A673 (cell line): ENCODE data around the gene FBXL7. TPM values are rescaled to one million over a fixed set of nuclear protein-coding genes. Genes with fewer than 3 reads are reported as not detected.
"Not testable (repeated sequence)": the region's sequence is repeated elsewhere in the genome, so short reads cannot be mapped to it uniquely, and the experiment has no call there.

Experiments used
- BruUV-seq: library from RNA; stranded (reverse); fragments of 400-500 nt; replicated peaks from 2 replicates; lab custom pipeline; 2021; lab: Mats Ljungman, UMichigan
- CTCF ChIA-PET: fragments of 300-600 bp; sonication (Branson Sonifier 250); formaldehyde crosslinking; loops from one replicate; lab custom pipeline; 2022; ENCODE audit warnings: antibody characterized with exemption; lab: Charles Lee
- POLR2A ChIA-PET: fragments of 300-600 bp; sonication (Branson Sonifier 250); formaldehyde crosslinking; loops from one replicate; lab custom pipeline; 2022; ENCODE audit warnings: antibody characterized with exemption; ENCODE audit not compliant: low non-redundant PET; lab: Charles Lee
- DNase-seq: peaks from one replicate; pipeline ENCODE4 v3.0.0-alpha.2; 2015; ENCODE audit warnings: low spot score
- H3K27ac ChIP-seq: fragments of 200-600 bp; sonication (generic); 2 replicates; pipeline ENCODE4 v1.5.1; 2016; ENCODE audit warnings: mixed run types, low read depth, mild to moderate bottlenecking, mixed read lengths, antibody characterized with exemption, low read length; ENCODE audit not compliant: poor library complexity, severe bottlenecking
- H3K27me3 ChIP-seq: fragments of 200-600 bp; sonication (generic); replicated peaks from 2 replicates; pipeline ENCODE4 v1.6.1; 2017; ENCODE audit warnings: mixed run types, low read depth, mild to moderate bottlenecking, mixed read lengths, antibody characterized with exemption, low read length; ENCODE audit not compliant: insufficient read depth, poor library complexity
- H3K36me3 ChIP-seq: fragments of 200-600 bp; sonication (generic); 2 replicates; pipeline ENCODE4 v1.6.1; 2016; ENCODE audit warnings: mixed run types, mild to moderate bottlenecking, mixed read lengths, antibody characterized with exemption, low read length; ENCODE audit not compliant: insufficient read depth, poor library complexity, severe bottlenecking
- H3K4me1 ChIP-seq: fragments of 200-600 bp; sonication (generic); 2 replicates; pipeline ENCODE4 v1.6.1; 2017; ENCODE audit warnings: mixed run types, mild to moderate bottlenecking, mixed read lengths, antibody characterized with exemption, low read length; ENCODE audit not compliant: insufficient read depth, poor library complexity, severe bottlenecking
- H3K4me3 ChIP-seq: fragments of 200-600 bp; sonication (generic); 2 replicates; pipeline ENCODE4 v1.5.1; 2016; ENCODE audit warnings: low read depth, mixed run types, mild to moderate bottlenecking, mixed read lengths, low read length; ENCODE audit not compliant: poor library complexity, severe bottlenecking
- H3K9me3 ChIP-seq: fragments of 200-600 bp; sonication (generic); 2 replicates; pipeline ENCODE4 v1.6.1; 2016; ENCODE audit warnings: mixed run types, low read depth, mild to moderate bottlenecking, mixed read lengths, antibody characterized with exemption, low read length; ENCODE audit not compliant: poor library complexity, severe bottlenecking
- EZH2 ChIP-seq: fragments of 200-600 bp; sonication (generic); IDR thresholded peaks from 2 replicates; pipeline ENCODE4 v1.6.1; 2017; ENCODE audit warnings: borderline replicate concordance, low read depth, mild to moderate bottlenecking, mixed read lengths, antibody characterized with exemption, low read length; ENCODE audit not compliant: poor library complexity, severe bottlenecking
- intact Hi-C: fragments of 100-400 bp; cut with micrococcal nuclease; formaldehyde crosslinking; loops from one replicate; pipeline ENCODE4 v1.10.0; 2022; ENCODE audit not compliant: unreplicated experiment
- total RNA-seq: library from RNA; stranded (reverse); gene quantifications from 2 replicates; pipeline ENCODE4 v1.2.3, GENCODE V29; 2021
- TF ChIP-seq, protein P1 (sequence below): fragments of 300-800, 200-600 bp; sonication (generic); conservative IDR thresholded peaks from 2 replicates; pipeline ENCODE4 v1.5.1; 2017; ENCODE audit warnings: low read depth, mild to moderate bottlenecking, antibody characterized with exemption, low read length, moderate library complexity, mixed read lengths

FBXL7 gene
- total RNA-seq, 1 experiment from 2014 or later, result 5.9 TPM

DNA sequence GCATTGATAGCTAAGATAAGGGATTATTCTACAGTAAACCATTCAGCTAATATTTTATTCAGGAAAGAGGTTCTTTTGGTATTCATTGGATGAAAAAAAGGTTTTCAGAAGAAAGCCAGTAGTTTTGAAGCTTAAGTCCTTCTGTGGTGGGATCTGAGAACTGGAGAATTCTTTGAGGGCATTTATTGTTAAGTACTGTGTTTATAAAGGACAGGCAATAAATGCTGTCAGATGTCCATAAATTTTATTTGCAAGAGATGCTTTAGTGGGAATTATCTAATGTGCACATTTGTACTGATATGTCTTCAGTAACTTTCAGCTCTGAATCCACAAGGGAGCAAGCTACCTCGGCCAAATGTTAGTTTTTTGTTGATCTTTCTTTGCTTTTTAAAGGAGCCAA, 358.3 kb downstream of the FBXL7 start:
- intact Hi-C loops, result no loop called here
- TF ChIP-seq, protein P1, sequence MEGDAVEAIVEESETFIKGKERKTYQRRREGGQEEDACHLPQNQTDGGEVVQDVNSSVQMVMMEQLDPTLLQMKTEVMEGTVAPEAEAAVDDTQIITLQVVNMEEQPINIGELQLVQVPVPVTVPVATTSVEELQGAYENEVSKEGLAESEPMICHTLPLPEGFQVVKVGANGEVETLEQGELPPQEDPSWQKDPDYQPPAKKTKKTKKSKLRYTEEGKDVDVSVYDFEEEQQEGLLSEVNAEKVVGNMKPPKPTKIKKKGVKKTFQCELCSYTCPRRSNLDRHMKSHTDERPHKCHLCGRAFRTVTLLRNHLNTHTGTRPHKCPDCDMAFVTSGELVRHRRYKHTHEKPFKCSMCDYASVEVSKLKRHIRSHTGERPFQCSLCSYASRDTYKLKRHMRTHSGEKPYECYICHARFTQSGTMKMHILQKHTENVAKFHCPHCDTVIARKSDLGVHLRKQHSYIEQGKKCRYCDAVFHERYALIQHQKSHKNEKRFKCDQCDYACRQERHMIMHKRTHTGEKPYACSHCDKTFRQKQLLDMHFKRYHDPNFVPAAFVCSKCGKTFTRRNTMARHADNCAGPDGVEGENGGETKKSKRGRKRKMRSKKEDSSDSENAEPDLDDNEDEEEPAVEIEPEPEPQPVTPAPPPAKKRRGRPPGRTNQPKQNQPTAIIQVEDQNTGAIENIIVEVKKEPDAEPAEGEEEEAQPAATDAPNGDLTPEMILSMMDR, result no peak
- TF ChIP-seq EZH2, result no peak
- no peak for DNase-seq
- BruUV-seq, result no TSS peak
- no peaks in the 10 kb centered on the region for H3K4me1 ChIP-seq
- no peak overlapping the region for H3K27ac ChIP-seq
- H3K27me3 ChIP-seq, result no peaks in the 10 kb centered on the region
- no peak overlapping the region for H3K4me3 ChIP-seq
- peaks cover 4% of the 10 kb centered on the region for H3K9me3 ChIP-seq
- ChIA-PET POLR2A (no interaction called here), CTCF (no interaction called here)
- no peaks in the 10 kb centered on the region for H3K36me3 ChIP-seq

DNA sequence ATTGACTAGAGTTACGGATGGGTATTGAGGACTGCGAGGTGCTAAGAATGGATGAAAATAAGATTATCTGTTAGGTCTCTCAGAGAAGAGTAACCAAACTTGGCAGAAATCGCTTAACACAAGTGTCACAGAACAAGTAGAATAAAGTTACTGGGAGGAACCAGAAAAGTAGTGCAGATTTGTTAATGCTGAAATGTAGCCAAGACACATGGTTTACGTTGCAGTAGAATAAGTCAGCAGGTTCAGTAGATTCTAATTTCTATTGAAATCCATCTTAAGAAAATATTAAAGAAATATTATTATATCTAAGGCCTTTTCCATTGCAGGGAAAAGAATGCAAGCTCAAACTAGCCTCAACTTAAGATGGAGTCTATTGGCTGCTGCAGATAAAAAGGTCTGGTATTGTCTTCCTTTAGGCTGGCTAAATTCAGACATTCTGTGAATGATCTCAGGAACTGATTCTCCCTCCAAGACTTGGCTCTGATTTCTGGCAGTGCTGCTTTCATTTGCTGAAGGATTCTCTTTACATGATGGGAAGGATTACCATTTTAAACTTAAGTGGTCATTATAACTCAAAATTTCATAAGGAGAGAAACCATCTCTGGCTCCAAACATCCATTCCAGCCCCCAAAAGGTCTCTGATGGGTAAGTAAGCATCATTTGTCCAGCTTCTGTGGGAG, 364.7 kb downstream of the FBXL7 start:
- intact Hi-C loops, result no loop called here
- Histone ChIP-seq H3K36me3 (no peaks in the 10 kb centered on the region), H3K4me1 (no peaks in the 10 kb centered on the region), H3K27me3 (no peaks in the 10 kb centered on the region), H3K4me3 (no peak overlapping the region), H3K27ac (no peak overlapping the region), H3K9me3 (peaks cover 9% of the 10 kb centered on the region)
- no TSS peak for BruUV-seq
- DNase-seq, result no peak
- no peak for TF ChIP-seq EZH2
- TF ChIP-seq, protein P1, result no peak
- ChIA-PET CTCF (no interaction called here), POLR2A (no interaction called here)

DNA sequence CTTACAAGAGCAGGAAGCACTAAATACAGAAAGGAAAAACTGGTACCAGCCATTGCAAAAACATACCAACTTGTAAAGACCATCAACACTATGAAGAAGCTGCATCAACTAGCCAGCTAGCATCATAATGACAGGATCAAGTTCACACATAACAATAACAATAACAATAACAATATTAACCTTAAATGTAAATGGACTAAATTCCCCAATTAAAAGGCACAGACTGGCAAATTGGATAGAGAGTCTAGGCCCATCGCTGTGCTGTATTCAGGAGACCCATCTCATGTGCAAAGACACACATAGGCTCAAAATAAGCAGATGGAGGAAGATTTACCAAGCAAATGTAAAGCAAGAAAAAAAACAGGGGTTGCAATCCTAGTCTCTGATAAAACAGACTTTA, 372.3 kb downstream of the FBXL7 start:
- CTCF ChIA-PET, H3K9me3 ChIP-seq: not testable (repeated sequence)

DNA sequence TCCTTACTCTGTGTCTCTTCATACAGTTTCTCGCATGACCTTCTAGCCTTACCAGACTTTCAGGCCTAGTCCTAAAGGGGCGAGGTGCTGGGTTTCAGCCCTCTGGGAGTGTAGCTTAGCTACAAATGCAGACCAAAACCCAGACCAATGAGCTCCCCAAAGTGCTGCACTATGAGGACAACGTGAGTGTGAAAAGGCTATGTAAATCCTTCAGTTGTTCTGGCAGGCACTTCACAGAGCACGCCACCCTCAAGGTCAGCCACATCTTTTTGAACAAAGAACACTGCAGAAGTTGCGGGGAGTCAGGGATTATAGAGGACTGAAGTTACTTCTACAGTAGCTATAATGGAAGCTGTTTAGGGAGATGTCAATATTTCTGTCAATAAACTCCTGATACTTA, 377.9 kb downstream of the FBXL7 start:
- intact Hi-C loops, result no loop called here
- CTCF ChIA-PET, result no interaction called here
- POLR2A ChIA-PET, result no interaction called here

More for the DNA sequence above, 372.3 kb downstream of the FBXL7 start:
- H3K36me3 ChIP-seq, H3K4me1 ChIP-seq, DNase-seq, H3K27me3 ChIP-seq, H3K4me3 ChIP-seq, BruUV-seq, H3K27ac ChIP-seq, POLR2A ChIA-PET, intact Hi-C loops: not testable (repeated sequence)

More for the DNA sequence above, 377.9 kb downstream of the FBXL7 start:
- H3K9me3 ChIP-seq, result no peaks in the 10 kb centered on the region
- no peak overlapping the region for H3K4me3 ChIP-seq
- no peaks in the 10 kb centered on the region for H3K36me3 ChIP-seq
- TF ChIP-seq, protein P1, result no peak
- TF ChIP-seq EZH2, result no peak
- no peaks in the 10 kb centered on the region for H3K27me3 ChIP-seq
- no peak for DNase-seq
- no peak overlapping the region for H3K27ac ChIP-seq
- H3K4me1 ChIP-seq, result no peaks in the 10 kb centered on the region
- BruUV-seq, result no TSS peak
